Right lung (tissue), 5 donors: ENCODE data around the gene NR2F1-AS1. TPM values are rescaled to one million over a fixed set of nuclear protein-coding genes. Genes with fewer than 3 reads are reported as not detected.
"Not testable (repeated sequence)": the region's sequence is repeated elsewhere in the genome, so short reads cannot be mapped to it uniquely, and the experiment has no call there.

Experiments used
- DNase-seq, 2 donors: peaks; one replicate each; pipeline ENCODE4 v3.0.0-alpha.2; 2013
- polyA plus RNA-seq, 5 donors: library from polyadenylated mRNA; unstranded; fragments of 120-200 nt; gene quantifications; one replicate each; pipeline versions ENCODE4 v1.2.1 to v1.2.3, GENCODE V29; 2013; ENCODE audit warnings: inconsistent platforms in 1 of 5, low replicate concordance in 1 of 5; ENCODE audit not compliant: insufficient read length in 5 of 5, insufficient read depth in 1 of 5

NR2F1-AS1 gene
- polyA plus RNA-seq, 5 donors = 37.7 to 62.4 (median 59.3) TPM

DNA sequence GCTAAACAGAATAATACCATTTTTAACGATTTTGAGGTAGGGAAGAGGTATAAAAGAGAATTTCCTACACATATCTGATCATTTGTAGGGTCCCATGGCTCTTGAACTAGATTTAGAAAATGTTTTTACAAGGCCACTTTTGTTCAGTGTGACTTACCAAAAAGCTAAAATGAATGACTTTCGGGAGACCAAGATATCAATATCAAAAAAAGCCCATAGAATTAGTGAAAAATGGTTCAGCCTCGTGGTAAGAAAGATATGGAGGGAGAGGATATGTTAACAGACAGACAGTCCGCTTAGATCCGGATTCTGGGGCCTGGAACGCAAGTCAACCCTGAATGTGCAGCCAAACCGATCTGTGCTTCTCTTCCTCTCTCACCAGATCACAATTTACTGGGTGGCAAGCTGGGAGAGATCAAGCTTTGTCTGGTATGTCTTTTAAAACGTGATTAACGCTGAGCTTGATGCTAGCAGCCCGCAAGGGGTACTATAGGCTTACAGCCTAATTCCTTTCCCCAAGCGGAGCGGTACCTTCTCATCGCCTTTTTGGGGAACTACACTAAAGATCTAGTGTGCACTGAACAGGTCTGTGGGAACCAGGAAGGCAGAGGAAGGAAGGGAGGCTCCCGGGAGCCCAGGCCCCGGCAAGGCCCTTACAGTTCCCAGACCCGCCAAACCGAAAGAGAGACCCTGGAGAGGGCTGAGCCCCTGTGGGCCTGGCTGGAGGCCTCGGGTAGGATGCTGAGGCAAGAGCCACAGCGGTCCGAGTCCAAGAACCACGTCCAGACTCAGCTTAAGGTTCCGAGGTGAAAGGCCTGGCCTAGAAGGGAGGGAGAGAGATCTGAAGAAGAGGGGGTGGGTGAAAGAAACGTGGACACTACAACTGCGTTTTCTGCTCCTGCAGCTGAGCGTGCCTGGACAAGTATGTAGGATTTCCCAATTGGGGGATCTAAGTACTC is 2.9 kb downstream of the NR2F1-AS1 start:
- DNase-seq = peak in 1 of 2 donors; percentile 64

DNA sequence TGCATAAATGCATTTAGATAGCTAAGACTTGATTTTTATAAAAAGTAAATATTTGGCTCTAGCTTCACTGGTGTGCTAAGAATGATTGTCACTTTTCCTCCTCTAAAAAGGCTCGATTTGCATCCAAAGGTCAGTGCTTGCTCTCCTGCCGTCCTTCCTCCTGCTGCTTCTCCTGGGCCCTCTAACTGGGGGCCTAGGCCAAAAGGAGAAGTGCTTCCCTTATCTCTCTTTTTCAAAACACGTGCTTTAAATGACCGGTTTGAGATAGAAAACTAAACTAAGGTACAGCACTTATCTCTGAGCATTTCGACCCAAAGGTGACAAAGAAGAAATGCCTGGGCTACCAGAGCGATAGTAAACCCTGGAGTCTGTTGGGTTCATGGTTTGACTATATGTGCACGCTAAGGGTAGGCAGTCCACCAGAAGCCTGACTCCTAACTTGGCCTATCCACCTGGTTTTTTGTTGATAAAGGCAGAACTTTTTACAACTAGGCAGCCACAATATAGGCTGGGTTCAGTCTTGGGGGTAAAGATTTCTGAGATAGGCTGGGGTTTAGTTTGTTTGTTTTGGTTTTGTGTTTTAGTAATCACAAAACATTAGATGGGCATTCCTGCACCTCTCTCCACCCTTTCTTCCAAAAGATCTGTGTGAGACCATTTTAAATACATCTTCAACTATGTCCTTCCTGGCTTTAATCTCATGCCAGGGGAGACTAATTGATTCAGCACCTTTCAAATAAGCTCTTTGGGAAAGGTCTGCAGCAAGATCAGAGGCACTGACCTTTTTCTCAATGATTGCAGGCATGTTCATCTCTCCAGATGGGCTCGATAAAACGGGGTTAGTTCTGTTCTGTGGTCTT is 3.8 kb downstream of the NR2F1-AS1 start:
- peak in 1 of 2 donors; percentile 8 for DNase-seq

DNA sequence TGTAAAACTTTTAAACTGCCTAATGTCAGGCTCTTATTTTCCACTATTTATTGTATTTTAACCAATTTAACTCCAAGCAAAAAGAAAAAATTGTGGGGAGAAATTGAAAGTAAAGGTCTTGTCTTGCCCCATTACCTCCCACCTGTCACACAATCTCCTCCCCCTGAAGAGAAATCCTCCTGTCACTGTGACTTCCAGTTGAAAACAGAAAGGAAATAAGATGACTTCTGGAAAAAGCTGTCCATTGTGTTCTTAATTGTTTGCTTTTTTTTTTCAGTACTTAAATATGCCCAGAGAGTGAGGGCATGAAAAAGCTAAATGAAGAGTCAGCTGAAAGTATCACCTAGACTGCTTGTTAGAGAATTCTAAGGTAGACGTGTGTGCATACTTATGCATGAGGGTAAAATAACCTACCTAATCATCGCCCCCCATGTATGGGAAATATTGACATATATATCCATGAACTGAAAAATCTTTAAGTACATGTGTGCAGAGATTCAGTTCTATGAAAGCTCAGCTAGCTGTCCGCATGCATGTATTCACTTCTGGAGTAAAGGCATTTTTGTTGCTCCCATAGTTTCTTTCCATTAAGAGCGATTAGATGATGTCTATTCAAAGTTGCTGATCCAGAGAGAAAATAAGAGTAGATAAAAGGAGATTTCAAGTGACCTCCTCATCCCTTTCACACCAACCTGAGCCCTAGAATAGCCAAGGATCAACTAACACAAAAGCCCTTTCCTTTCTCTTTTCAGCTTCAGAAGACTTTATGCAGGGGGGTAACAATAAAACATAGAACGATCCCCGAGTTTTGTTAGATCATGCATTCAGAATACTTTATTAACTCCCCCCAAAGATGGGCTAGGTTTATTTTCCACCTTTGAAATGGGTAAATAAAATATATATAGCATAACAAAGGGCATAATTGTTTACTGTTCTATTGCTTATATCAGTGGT is 5.3 kb downstream of the NR2F1-AS1 start:
- peak in 1 of 2 donors; percentile 5 for DNase-seq

DNA sequence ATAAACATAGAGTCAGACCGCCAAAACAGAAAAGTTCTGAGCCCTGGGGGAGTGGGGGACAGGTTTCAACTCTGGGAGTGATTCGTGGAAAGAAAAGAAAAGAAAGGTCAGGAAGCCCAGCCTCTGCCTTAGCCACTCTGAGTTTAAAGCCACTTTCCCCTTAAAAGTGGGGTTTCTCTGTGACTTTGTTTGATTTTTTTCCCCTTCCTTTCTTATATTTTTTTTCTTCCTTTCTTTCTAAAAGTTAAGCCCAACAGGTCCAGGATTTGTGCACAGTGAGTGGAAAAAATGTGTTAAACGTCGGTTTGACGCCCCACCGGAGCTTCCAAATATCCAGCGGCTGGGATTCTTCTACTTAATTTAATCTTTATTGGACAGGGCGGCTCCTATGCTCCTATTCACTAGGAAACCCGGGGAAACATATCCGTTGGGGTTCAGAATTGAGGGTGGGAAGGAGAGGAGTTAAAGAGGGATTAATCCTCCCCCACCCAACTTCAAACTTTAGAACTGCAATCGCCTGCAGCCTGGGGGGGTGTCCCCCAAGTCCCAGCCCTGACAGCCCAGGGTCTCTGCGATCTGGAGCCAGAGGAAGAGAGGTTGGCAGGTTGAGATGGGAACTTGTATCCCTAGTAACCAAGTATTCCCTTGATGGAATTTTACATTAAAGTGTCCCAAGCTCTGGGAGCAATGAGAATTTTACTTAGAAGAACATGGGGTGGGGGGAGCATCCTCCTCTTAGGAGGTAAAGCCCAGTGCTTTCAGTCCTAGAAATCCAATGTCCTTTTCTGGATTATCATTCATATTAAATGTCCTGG is 6.3 kb downstream of the NR2F1-AS1 start:
- DNase-seq = no peak

DNA sequence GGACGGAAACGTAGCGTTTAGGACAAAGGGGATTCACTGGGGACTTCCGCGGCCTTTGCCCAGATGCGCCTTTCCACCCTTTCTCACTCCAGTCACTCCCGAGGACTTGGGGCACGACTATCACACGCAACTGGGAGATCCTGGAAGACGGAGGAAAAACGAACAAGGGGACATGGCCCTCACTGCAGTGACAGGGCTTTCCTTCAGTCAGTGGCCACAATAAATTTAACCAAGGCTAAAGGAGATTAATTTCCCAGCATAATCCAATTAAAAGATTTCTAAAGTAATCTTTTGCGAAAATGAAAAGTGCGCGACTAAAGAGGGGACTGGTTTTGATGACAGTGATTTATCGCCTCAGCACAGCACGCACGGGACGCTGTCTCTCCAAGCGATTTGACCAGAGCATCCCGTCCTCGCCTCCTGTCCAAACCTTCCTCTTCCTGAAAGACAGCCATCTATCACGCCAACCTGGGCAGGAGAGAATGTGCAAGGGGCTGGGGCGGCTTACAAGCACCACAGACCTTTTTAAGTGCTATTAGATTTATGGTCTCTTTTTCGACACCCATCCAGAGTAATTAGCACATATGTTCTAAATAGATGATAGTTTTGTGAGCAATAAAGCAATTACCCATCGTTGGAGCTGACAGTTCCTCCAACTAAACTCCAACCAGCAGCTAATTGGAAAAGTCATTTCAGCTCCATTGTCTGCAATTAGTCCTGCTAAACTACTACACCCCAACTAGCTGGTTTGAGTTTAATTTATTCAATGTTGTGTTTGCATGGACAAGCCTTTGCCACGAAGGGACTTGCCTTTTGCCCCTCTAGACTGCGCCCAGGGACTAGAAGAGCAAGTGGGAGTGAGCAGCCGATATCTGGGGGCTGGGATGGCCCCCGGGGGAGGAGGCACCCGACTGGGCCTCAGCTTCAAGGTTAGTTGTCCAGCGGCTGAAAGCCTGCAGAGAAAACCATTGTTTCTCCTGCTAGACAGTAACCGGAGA is 7.4 kb downstream of the NR2F1-AS1 start:
- no peak for DNase-seq

DNA sequence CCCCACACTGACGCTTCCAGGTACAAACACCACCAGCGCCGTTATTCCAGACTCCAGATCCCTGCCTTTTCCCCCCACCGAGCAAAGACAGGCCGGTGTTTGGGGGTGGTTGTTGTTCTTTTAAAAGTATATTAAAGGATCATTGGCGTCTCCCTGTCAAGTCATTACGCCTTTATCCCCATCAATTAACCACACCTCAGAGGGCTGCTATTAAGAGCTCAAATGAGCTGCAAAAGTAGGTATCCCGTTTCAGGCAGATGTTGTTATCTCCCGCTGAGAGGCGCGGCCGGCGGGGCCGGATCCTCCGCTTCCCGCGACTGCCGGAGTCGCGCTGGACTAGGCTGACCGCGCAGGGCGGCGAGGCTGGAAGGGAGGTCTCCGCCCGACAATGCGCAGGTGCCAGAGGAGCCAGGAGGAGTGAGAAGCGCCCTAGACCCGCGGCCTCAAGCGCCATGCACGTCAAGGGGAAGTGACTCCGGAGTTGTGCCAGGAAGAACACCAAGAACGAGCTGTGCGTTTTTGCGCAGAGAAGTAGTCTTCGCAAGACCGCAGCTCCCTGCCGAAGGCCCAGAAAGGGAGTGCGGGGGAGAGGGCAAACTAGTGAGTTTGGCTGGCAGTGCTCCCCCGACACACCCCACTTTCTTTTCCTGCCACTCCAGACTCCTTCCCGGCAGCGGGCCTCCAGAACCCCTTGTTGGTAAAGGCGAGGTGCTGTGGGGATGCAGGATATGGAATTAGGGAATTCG is 8.2 kb downstream of the NR2F1-AS1 start:
- DNase-seq = no peak

DNA sequence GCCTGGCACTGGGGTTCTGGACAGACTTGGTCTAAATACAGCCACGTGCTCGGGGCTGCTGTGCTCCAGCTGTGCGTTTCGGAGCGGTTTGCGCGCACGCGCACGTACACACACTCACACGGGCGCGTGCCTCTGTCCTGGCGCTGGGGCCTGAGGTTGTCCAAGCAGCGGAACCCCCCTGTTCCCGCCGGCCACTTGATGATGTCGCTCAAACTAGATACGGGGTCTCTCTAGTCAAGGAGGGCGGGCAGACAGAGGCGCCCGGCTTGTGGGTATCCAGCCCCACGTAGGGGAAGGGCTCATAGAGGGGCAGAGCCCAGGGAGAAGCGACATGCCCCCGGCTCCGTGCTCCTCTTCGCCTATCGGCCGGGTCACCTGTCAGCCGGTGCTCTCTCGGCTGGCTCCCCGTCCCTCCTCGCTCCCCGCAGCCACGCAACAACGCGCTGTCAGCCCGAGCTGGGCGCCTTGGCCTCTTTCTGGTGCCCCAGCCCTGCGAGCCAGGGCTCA is 8.9 kb downstream of the NR2F1-AS1 start:
- no peak for DNase-seq

DNA sequence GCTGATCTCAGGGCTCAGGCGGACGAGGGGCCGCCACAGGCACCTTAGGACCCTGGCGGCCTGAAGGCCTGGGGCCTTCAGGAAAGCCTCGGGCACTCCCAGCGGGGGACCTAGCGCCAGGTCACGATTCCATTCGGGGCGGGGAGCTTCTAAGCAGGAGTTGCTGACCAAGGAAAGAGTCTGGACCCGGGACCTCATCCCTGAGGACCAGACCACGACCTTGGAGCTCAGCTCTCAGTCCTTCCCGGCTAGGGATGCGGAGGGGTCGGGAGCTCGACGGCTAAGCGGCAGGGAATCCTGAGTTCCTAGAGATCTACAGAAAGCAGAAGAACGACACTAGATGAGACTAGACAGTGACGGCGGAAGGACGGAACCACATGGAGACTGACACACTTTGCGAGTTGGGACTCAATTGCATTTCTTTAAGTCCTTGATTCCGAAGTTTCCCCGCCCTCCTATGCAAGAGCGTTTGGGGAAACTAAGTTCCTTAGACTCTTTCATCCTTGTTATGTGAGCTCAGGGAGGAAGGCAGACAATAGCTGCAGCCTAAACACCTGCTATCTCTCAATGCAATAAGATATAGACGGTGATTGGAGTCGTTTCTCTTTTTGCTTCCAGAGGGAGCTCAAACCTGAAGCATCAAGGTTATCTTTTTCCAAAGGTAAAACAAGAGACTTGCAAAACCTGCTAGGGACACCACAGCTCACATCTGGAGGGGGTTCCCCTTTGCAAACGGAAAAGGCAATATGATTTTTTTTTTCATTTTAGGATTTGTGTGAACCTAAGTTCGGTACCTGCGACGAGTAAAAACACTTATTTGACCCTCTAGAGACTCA is 9.7 kb downstream of the NR2F1-AS1 start:
- no peak for DNase-seq

DNA sequence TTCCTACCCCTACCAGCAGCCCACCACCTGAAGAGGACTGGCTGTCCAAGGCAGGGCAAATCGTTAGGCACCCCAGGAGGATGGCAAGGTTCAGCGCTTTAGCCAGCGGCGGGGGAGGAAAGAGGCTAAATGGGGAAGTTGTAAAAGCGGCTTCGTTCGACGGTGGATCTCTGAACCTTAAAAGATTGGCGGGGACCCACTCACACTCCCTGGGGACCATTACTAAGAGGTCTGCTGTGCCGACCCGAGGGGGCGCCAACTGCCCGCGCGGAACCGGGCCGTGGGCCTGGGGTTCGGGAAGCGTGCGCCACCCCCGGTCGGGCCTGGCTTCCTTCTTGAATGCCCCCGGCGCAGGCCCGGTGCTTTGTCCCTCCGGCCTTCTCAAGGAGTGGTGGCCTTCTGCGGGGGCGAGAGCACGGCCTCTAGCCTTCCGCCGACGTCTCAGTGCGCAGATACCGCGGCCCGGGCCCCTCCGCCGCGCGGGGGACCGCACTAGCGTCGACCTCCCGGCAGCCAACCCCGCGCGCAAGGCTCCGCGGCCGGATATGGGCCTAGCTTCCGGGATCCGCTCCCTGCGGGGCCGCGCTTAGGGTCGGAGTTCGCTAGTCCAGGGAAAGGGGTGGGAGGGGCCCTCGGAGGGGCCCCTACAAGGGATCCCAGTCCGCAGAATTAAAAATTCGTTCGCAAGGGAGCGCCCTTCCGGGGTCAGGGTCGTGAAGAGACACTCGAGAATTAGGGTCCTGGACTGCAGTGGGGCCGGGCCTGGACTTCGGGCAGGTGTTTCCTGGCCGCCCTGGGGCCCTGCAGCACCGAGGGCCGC is 10.5 kb downstream of the NR2F1-AS1 start:
- no peak for DNase-seq

DNA sequence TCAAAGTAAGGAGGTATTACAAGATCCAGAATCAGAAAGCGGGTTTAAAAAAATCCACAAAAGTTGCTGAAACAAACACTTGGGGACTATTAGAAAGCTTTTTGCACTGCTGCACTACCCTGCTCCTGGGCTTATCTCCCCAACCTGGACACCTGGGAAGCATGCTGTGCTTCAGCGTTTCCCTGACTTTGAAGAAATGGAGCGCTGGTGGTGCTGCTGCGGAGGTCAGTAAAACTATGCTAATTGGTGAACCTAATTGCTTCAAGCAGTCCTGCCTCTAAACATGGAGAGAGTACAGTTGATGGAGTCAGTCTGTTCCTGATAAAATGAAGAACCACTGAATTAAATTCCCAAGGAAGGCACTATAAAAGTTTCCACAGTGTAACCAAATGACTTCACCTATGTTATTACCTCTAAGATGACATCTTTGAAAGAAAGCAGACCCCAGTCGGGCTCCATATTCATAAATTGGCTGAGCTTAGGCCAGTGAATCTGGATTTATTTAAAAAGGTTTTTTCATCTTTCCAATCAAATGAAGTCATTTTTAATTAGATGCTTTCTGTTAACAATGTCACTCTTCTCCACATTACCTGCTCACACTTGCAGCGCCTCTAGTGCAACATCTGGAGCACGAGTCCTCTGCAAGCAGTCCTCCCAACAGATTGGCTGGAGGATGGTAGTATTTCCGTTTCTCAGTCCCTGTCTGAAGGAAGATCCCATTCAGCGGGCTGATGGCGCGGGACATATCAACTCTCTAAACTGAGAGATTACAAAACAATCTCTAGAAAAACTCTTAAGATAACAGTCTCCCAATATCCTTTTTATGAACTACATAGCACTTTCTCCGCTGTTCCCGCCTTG is 11.5 kb downstream of the NR2F1-AS1 start:
- DNase-seq = no peak

DNA sequence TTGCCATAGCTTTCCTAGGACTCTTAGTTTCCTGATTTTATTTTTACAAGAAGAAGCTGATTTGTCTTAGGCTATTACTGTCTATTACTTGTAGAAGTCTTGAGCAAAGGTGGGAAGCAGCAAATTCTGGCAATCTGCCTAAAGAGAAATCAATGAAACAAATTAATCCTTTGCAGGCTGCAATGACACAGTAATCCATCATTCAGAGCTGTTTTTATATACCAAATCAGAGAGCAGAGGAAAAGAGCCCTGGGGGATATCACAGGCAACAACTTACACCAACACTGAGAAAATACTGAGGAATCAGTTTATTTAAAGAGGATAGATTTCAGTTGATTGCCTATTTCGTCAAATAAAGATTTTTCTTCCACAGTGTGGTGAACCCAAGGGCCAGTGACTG is 13.6 kb downstream of the NR2F1-AS1 start:
- DNase-seq = no peak

DNA sequence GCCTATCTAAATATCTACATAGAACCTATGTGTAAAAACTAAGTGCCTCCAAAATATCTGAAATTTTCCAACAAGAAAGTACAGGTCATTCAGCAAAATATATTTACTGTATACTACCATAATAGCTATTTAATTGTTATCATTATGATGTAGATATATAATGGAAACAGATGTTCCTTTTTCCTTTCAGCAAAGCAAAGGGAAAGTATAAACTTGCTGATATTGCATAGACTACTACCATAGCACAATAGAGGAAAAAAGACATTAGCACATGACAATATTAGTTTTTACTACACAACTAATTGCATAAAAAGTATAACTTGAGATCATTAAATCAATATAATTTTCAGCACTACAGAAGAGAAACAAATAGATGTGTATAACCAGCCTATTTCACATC is 14.9 kb downstream of the NR2F1-AS1 start:
- DNase-seq = no peak

DNA sequence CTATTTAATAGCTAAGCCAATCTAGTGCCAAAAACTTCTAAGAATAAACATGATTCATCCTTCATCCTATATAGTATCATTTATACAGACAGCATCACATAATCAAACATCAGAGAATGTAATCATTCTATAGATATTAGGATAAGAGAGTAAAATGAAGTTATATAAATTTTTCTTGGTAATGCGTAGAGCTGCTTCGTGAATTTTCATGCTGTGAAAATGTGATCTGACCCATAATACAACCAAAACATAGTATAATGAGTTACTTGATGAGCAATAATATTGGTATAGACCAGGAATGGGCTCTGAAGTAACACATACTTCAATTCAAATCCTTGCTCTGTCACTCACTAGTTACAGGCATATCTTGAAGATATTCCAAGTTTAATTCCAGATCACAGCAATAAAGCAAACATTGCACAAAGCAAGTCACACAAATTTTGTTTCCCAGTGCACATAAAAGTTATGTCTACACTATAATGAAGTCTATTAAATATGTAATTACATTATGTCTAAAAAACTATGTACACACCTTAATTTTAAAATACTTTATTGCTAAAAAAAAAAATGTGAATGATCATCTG is 23.9 kb downstream of the NR2F1-AS1 start:
- no peak for DNase-seq

DNA sequence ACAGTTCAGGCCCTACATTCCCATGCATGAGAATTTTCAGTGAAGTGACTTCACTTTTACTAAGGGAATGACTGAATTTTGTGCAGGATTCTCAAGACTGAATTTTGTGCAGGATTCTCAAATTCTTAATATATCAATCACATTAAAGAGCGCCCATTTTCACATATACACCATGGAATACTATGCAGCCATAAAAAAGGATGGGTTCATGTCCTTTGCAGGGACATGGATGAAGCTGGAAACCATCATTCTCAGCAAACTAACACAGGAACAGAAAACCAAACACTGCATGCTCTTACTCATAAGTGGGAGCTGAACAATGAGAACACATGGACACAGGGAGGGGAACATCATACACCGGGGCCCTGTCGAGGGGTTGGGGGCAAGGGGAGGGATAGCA is 31.4 kb downstream of the NR2F1-AS1 start:
- not testable (repeated sequence) for DNase-seq

DNA sequence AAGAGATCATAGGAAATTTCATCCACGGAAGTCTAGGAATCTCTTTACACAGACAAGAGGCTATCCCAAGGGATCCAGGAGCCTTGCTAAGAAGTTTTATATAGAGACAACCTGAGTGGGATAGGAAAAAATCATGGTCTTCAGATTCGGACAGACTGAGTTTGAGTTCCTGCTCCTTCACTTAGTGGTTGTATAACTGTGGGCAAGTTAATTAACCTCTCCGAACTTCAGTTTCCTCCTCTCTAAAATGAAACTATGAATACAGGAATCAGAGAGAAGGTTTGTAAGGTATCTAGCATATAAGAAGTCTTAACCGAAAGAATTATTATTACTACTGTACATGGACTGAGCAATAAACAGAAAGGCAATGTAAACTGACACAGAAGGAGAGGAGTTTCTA is 35.1 kb downstream of the NR2F1-AS1 start:
- DNase-seq = no peak
